Heart right ventricle (tissue), 16 donors: ENCODE measurements around the gene DGKQ. TPM values are rescaled to one million over a fixed set of nuclear protein-coding genes. Genes with fewer than 3 reads are reported as not detected.

Experiments
- ATAC-seq, 8 donors: fragments of 200-7000 bp; cut with Tn5 transposase; one replicate each; pipeline ENCODE4 v1.9.1; 2020; ENCODE audit warnings: mild to moderate bottlenecking in 8 of 8, moderate library complexity in 8 of 8, moderate number of reproducible peaks in 1 of 8
- DNase-seq, 2 donors: peaks; one replicate each; pipeline ENCODE4 v3.0.0-alpha.2; 2020
- H3K27ac ChIP-seq, 10 donors: fragments of 200-600 bp; sonication (generic) in 2 of 10; one replicate each; pipeline versions ENCODE4 v1.5.0 to v1.8.0; 2020 to 2022; ENCODE audit warnings: mild to moderate bottlenecking in 3 of 10
- H3K27me3 ChIP-seq, 7 donors: fragments of 200-600 bp; one replicate each; pipeline ENCODE4 v1.8.0; 2021 to 2022; ENCODE audit warnings: mild to moderate bottlenecking in 2 of 7
- H3K36me3 ChIP-seq, 9 donors: fragments of 200-600 bp; sonication (generic) in 1 of 9; one replicate each; pipeline versions ENCODE4 v1.5.0 to v1.8.0; 2020 to 2022; ENCODE audit warnings: mild to moderate bottlenecking in 2 of 9
- H3K4me1 ChIP-seq, 9 donors: fragments of 200-600 bp; sonication (generic) in 1 of 9; one replicate each; pipeline versions ENCODE4 v1.5.0 to v1.8.0; 2020 to 2022; ENCODE audit warnings: mild to moderate bottlenecking in 4 of 9
- H3K4me3 ChIP-seq, 10 donors: fragments of 200-600 bp; sonication (generic) in 2 of 10; one replicate each; pipeline versions ENCODE4 v1.5.0 to v1.8.0; 2020 to 2022; ENCODE audit warnings: mild to moderate bottlenecking in 7 of 10, moderate library complexity in 2 of 10
- H3K9me3 ChIP-seq, 11 donors: fragments of 200-600 bp in 10 of 11; sonication (generic) in 2 of 11; one replicate each; pipeline versions ENCODE4 v1.5.0 to v1.8.0; 2013 to 2022; ENCODE audit warnings: mild to moderate bottlenecking in 2 of 11, control low read depth in 1 of 11, moderate library complexity in 1 of 11
- WGBS, 2 donors: extraction: QIAGEN DNeasy Blood & Tissue Kit; methylation state at CpG; one replicate each; pipeline ENCODE4 v1.1.7; 2013; ENCODE audit warnings: inconsistent platforms in 1 of 2; 5-methylcytosine and 5-hydroxymethylcytosine counted together
- intact Hi-C, 10 donors: fragments of 100-400 bp; cut with DNase I; formaldehyde crosslinking; loops; one replicate each; pipeline versions ENCODE4 v1.11.1 to v1.14.2; 2022
- polyA plus RNA-seq, 2 donors: library from polyadenylated mRNA; stranded (reverse); fragments of 200-250 nt; gene quantifications; one replicate each; pipeline ENCODE4 v1.2.3, GENCODE V29; 2013
- total RNA-seq, 10 donors: library from RNA; stranded (reverse); fragmentation: NEBNext Ultra II Directional in 3 of 10; extraction: Animal tissue kit (Norgen Biotek cat#: 25700) in 3 of 10; gene quantifications; one replicate each; pipeline versions ENCODE4 v1.2.1 to v1.2.4, GENCODE V29; 2021 to 2023
- TF ChIP-seq, protein P1 (sequence below), 9 donors: fragments of 200-600 bp; sonication (generic) in 2 of 9; IDR thresholded peaks; one replicate each; pipeline versions ENCODE4 v1.5.0 to v1.8.0; 2021 to 2022; ENCODE audit warnings: antibody characterized with exemption in 9 of 9, mild to moderate bottlenecking in 5 of 9, moderate library complexity in 1 of 9
- donor health status: Arrhythmogenic right ventricular cardiomyopathy.
- donor health status: ischemic (EF 13 %, LVEDD 7.1; RV severe dilation, severe dysfunction).
- donor health status: healthy with polysubstance abuse.
- donor health status: DM: no; HTN: yes; CAD: no.
- donor health status: DM: no; HTN: no; CAD: no.
- donor health status: ischemic (EF 25% LVEDD 6.9; RV normal size, moderate dysfunction).
- donor health status: ischemic (EF 25% LVEDD 5.7; RV mildly dilated, moderate dysfunction).
- donor health status: healthy.
- donor health status: DM: yes; HTN: yes; CAD: no.
- donor health status: Ischemic cardiomyopathy.
- donor health status: ischemic (EF 35%, LVEDD 5.7; RV mildly dilated, moderate dysfunction).
- donor health status: nonischemic (EF 11% LVEDD 7.7; RV severe dilation, severe dysfunction).
- donor health status: DM: yes; HTN: yes; CAD: no.
- donor health status: PGD.
- donor health status: ischemic (EF 29% LVEDD 5.4; RV normal size, mild dysfunction).
- donor health status: nonischemic (EF 23%, LVEDD 6.1; RV moderate dilation, normal function).

Gene DGKQ
- total and polyA plus RNA-seq, 12 donors: 2.8 to 5.2 (median 3.8) TPM

- intact Hi-C loops: loop anchor here in 2 of 10 donors (5.0 to 10.0 kb wide), 3 partner anchors 147 to 247 kb away; partner anchors contain the start of gene SLC49A3 (in 1 of the 2)
- Histone ChIP-seq H3K27ac (peak within 1 kb of the TSS; percentile 75 to 98 (median 91)), H3K4me3 (peak within 1 kb of the TSS; percentile 87 to 100 (median 98)), H3K9me3 (no peaks in the 10 kb centered on the region), H3K27me3 (no peaks in the 10 kb centered on the region), H3K36me3 (peaks cover 0 to 4% (median 0%) of the 10 kb centered on the region in 9 donors), H3K4me1 (peaks cover 8 to 70% (median 47%) of the 10 kb centered on the region in 9 donors)
- TF ChIP-seq, protein P1, sequence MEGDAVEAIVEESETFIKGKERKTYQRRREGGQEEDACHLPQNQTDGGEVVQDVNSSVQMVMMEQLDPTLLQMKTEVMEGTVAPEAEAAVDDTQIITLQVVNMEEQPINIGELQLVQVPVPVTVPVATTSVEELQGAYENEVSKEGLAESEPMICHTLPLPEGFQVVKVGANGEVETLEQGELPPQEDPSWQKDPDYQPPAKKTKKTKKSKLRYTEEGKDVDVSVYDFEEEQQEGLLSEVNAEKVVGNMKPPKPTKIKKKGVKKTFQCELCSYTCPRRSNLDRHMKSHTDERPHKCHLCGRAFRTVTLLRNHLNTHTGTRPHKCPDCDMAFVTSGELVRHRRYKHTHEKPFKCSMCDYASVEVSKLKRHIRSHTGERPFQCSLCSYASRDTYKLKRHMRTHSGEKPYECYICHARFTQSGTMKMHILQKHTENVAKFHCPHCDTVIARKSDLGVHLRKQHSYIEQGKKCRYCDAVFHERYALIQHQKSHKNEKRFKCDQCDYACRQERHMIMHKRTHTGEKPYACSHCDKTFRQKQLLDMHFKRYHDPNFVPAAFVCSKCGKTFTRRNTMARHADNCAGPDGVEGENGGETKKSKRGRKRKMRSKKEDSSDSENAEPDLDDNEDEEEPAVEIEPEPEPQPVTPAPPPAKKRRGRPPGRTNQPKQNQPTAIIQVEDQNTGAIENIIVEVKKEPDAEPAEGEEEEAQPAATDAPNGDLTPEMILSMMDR (IDR thresholded peaks at IDR 0.05): no peak
- WGBS, 2 donors: 0% methylated on average over 99 of the region's 99 CpGs
- ATAC-seq (peak; percentile 99 to 100 (median 99)), DNase-seq (peak; percentile 93 to 97)
These were observed 41.2 kb downstream of the DGKQ start, which contains the start of the genes GAK and TMEM175 for GRCh38 chr4:931960-932712. TSS of gene GAK (minus strand) at chr4:932316. CDS start at chr4:932187, 129 bp downstream. TSS of gene TMEM175 (plus strand) at chr4:932460. CDS start at chr4:947740, 15,280 bp downstream.

GRCh38 chr4:931194-931959 is 42.0 kb downstream of the DGKQ start:
- Histone ChIP-seq H3K9me3 (no peaks in the 10 kb centered on the region), H3K4me1 (peaks cover 8 to 68% (median 49%) of the 10 kb centered on the region in 9 donors), H3K36me3 (peaks cover 0 to 4% (median 0%) of the 10 kb centered on the region in 9 donors), H3K27ac (peak overlapping the region; percentile 75 to 98 (median 91)), H3K27me3 (no peaks in the 10 kb centered on the region), H3K4me3 (peak overlapping the region; percentile 87 to 100 (median 98))
- intact Hi-C loops: loop anchor here in 2 of 10 donors (5.0 to 10.0 kb wide), 3 partner anchors 147 to 247 kb away; partner anchors contain the start of gene SLC49A3 (in 1 of the 2)
- 1 to 2% methylated on average over 31 of the region's 31 CpGs for WGBS, 2 donors
- TF ChIP-seq, protein P1 (IDR thresholded peaks at IDR 0.05): no peak
- DNase-seq (no peak), ATAC-seq (peak in 6 of 8 donors; percentile 1 to 25 (median 6))

DNA sequence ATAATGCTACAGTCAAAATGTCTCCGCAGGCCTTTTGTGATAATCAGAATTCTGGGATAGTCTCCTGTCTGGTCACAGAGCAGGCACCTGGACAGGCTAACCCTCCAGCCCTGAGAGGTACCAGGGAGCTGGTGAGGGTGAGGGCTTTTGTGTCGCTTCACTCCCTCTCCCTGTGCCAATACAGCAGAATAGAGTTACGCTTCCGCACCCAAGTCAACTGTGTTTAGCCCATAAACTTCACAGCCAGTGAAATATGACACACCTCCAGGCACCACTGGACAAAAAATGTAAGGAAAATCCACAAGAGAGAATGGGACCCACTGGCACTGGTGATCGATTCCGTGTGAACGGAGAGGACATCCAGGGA is 42.6 kb downstream of the DGKQ start:
- no peak for DNase-seq
- H3K27ac ChIP-seq: peak overlapping the region in 4 of 10 donors; percentile 90 to 98 (median 92)
- no peaks in the 10 kb centered on the region for H3K27me3 ChIP-seq
- peak overlapping the region in 9 of 10 donors; percentile 87 to 100 (median 99) for H3K4me3 ChIP-seq
- no peaks in the 10 kb centered on the region for H3K9me3 ChIP-seq
- no peak for ATAC-seq
- TF ChIP-seq, protein P1 (IDR thresholded peaks at IDR 0.05): no peak
- H3K4me1 ChIP-seq: peaks cover 8 to 71% (median 55%) of the 10 kb centered on the region in 9 donors
- intact Hi-C loops: loop anchor here in 2 of 10 donors (5.0 to 10.0 kb wide), 3 partner anchors 146 to 246 kb away; partner anchors contain the start of gene SLC49A3 (in 1 of the 2)
- WGBS, 2 donors: 52 to 61% methylated on average over 7 of the region's 7 CpGs
- H3K36me3 ChIP-seq: peaks cover 0 to 5% (median 0%) of the 10 kb centered on the region in 9 donors
